Right renal pelvis (tissue), 4 donors: Measurements from ENCODE around the gene SMAD4. TPM values are rescaled to one million over a fixed set of nuclear protein-coding genes. Genes with fewer than 3 reads are reported as not detected.
"Not testable (repeated sequence)": the region's sequence is repeated elsewhere in the genome, so short reads cannot be mapped to it uniquely, and the experiment has no call there.

Source experiments
- DNase-seq, 4 donors: peaks; one replicate each; pipeline ENCODE4 v3.0.0-alpha.2; 2013; ENCODE audit warnings: low read depth in 4 of 4, low spot score in 3 of 4, missing footprints in 1 of 4
- polyA plus RNA-seq, 4 donors: library from polyadenylated mRNA; unstranded; fragments of 120-200 nt; gene quantifications; one replicate each; pipeline ENCODE4 v1.2.1, GENCODE V29; 2013; ENCODE audit not compliant: insufficient read length in 4 of 4

Gene SMAD4
- polyA plus RNA-seq, 4 donors: 151 to 206 (median 189) TPM

DNA sequence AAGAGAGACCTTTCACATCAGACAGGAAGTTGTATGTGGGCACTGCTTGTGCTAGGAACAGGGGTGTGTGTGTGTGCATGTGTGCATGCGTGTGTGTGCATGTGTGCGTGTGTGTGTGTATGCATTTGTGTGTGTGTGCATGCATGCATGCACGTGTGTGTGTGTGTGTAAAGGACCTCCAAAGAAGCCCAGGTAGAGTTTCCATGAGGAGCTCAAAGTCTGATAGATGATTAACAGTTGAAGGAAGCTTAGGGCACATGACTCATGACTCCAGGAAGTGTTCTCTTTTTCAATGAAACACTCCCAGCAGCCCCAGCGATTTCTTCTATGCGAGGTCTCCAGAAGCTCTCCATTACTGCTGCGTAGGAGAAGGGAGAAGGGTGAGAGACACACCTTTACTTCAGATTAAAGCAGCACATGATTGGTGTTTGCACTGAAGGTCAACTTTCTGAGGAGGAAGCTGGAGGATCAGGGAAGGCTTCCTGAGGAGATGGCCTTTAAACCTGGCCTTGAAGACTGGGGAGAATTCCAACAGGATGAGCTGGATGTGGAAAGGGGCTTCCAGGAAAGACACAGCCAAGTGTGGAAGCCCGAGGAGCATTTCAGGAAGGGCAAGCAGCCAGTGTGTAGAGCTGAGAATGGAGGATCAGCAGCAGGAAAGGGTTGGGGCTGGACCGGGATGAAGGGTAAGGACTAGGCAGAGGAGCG lies 77.7 kb downstream of the SMAD4 start:
- no peak for DNase-seq

DNA sequence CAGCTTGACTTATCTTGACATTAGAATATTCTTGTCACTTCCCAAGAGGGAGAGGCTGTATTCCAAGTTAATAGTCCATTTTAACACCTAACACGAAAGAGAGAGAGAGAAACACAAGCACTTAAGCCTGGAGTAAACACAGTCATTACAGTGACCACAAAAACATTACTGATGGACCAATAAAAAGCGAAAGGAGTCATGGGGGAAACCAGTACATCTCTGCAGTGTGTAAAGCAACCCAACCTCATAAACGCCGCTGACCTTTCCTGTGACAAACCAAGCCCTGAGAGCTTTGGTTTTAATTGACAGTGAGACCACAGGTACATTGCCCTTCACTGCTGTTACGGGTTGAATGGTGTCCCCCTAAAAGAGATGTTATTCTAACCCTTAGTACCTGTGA lies 78.3 kb downstream of the SMAD4 start:
- DNase-seq: no peak

DNA sequence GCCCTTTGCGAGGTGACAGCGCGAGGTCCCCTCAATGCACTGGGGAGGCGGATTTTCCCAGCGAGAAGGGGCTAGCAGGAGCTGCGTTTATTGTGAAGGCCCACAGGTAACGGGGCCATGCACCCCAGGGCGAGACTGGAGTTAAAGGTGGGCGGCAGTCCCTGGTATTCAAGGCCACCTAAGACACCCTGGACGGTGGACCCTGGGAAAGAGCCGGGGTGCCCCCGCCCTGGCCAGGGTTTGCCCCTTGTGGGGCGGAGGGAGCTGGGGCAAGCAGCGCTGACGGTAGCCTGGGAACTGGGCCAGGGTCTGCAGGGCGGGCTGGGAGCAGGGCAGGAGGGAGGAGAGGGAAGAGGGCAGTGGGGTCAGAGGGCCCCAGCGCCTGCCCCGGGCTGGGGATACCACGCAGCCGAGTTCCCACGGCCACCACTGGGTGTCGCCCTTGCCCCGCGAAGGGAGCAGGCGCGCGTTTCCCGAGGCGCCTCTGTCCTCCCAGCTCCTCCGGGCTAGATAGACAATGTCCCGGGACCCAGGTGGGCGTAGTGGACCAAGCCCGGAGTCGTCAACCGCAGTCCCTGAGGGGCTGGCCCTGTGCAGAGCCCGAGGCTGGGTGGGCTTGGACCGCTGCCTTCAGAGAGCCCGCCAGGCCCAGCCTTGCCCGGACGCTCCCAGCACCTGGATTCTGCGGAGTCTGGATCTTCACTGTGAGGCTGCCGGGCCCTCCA lies 80.2 kb downstream of the SMAD4 start:
- peak in 2 of 4 donors; percentile 18 to 31 for DNase-seq

DNA sequence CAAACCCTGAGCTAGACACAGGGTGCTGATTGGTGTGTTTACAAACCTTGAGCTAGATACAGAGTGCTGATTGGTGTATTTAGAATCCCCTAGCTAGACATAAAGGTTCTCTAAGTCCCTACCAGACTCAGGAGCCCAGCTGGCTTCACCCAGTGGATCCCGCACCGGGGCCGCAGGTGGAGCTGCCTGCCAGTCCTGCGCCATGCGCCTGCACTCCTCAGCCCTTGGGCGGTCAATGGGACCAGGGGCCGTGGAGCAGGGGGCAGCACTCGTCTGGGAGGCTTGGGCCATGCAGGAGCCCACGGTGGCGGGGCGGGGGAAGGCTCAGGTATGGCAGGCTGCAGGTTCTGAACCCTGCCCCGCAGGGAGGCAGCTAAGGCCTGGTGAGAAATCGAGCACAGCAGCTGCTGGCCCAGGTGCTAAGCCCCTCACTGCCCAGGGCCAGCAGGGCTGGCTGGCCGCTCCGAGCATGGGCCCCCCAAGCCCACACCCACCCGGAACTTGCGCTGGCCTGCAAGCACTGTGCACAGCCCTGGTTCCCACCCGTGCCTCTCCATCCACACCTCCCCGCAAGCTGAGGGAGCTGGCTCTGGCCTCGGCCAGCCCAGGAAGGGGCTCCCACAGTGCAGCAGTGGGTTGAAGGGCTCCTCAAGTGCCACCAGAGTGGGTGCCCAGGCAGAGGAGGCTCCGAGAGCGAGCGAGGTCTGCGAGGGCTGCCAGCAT lies 81.8 kb downstream of the SMAD4 start:
- not testable (repeated sequence) for DNase-seq

DNA sequence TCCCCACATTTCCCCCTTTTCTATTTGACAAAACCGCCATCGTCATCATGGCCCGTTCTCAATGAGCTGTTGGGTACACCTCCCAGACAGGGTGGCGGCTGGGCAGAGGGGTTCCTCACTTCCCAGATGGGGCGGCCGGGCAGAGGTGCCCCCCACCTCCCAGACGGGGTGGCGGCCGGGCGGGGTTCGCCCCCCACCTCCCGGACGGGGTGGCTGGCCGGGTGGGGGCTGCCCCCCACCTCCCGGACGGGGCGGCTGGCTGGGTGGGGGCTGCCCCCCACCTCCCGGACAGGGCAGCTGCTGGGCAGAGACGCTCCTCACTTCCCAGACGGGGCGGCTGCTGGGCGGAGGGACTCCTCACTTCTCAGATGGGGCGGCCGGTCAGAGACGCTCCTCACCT lies 87.0 kb downstream of the SMAD4 start:
- DNase-seq: not testable (repeated sequence)

DNA sequence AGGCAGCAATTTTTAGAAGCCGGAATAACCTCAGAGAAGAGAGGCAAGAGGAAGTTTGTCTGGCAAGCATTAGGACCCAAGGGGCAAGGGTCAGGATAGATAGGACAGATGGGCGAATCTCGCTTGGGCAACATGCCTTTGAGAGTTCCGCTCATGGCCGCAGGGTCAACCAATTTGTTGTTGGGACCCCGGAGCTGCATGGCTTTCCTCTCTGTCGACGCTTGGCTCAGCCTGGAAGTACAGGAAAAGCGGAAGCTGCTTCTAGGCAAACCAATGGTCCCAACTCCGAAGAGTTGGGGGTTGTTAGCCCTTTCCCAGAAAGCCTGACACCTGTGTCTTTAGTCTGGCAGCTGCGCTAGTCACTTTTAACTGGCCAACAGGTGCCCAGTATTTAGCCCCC lies 89.5 kb downstream of the SMAD4 start:
- DNase-seq: not testable (repeated sequence)

DNA sequence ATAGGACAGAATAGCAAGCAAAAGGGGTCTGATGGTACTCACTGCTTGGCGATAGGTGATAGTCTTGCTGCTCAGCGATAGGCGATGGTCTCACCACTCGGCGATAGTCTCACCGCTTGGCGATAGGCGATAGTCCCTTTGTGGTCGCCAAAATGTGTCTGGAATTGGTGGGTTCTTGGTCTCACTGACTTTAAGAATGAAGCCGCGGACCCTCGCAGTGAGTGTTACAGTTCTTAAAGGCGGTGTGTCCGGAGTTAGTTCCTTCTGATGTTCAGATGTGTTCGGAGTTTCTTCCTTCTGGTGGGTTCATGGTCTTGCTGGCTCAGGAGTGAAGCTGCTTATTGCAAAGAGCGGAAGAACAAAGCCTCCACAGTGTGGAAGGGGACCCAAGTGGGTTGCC lies 90.0 kb downstream of the SMAD4 start:
- not testable (repeated sequence) for DNase-seq

DNA sequence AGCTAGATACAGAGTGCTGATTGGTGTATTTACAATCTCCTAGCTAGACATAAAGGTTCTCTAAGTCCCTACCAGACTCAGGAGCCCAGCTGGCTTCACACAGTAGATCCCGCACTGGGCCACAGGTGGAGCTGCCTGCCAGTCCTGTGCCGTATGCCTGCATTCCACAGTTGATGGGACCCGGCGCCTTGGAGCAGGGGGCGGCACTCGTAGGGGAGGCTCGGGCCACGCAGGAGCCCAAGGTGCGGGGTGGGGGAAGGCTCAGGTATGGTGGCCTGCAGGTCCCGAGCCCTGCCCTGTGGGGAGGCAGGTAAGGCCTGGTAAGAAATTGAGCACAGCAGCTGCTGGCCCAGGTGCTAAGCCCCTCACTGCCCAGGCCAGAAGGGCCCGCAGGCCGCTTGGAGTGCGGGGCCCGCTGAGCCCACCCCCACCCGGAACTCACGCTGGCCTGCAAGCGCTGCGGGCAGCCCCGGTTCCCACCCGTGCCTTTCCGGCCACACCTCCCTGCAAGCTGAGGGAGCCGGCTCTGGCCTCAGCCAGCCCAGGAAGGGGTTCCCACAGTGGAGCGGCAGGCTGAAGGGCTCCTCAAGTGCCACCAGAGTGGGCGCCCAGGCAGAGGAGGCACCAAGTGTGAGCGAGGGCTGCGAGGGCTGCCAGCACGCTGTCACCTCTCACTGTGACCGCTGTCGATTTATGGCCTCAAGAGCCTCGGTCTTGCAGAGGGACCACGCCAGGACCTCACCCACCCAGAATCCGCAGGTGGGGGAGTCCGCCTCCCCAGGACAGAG lies 91.0 kb downstream of the SMAD4 start:
- DNase-seq: no peak

DNA sequence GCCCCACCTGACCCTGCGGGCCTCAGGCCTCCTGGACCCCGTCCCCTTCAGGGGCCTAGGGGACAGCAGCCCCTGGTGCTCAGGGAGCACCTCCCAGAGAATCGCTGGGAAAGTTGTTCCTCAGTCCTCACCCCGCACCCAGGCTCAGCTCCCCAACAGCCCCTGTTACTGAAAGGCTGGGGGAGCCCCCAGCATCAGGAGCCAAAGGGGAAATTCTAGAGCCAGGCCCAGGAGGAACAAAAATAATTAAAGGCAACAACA lies 91.5 kb downstream of the SMAD4 start:
- no peak for DNase-seq

DNA sequence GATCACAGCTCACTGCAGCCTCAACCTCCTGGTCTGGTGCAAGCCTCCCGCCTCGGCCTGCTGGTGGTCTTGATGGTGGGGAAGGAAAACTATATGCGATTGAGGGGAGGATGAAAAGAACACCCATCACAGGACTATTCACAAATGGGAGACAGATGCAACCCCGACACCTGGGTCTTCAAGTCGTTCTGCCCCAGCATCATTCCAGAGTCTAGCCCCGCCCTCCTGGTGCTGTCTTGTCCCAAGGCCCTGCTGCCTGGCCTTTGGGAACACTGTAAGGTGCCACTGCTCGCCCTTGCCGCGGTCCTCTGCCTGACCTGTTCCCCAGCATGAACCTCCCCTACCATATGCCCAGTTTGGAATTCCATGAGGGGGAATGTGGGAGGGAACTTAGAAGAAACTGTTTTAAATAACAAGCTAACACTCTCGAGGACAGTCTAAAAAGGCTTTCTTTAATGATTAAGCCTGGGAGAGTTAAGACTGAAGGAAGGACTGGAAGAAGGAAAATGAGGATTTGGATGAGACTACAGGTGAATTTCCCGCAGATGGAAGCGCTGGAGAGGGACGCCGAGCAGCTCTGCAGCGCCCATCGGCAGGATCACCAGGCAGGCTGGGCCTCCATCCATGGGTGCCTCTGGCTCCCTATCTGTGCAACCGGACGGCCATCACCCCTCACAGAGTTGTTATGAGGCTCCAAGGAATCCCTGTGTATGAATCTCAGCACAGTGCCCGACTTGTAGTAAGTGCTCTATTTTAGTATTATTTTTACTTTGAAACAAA lies 92.4 kb downstream of the SMAD4 start:
- no peak for DNase-seq

DNA sequence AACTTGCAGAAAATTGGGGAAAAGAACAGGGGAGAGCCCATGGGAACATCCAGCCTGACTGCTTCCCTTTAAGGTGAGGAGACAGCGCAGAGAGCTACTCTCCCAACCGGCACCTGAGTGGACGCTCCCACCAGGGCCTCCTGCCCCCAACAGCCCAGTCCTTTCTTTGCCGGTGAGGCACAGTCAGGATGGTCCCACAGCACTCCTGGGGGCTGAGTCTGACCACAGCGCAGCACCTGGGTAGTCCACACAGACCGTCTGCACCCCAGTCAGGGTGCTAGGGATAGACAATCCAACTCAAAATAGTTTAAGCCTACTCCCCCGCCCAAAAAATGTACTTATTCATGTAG lies 93.0 kb downstream of the SMAD4 start:
- DNase-seq: no peak

DNA sequence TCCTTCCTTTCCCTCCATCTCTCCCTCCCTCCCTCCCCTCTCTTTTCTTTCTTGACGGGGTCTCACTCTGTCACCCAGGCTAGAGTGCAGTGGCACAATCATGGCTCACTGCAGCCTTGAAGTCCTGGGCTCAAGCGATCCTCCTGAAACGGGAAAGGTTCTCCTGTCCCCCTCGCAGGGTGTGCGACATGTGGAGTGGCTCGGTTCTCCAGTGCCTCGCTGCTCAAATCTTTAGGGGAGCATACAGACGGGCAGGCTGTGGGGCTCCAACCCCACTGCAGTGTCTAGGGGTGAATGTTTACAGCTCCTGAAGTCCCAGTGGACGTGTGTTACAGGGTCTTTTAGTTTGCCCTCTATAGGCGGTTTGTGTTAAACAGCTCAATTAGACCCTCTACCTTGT lies 93.5 kb downstream of the SMAD4 start:
- DNase-seq: no peak

DNA sequence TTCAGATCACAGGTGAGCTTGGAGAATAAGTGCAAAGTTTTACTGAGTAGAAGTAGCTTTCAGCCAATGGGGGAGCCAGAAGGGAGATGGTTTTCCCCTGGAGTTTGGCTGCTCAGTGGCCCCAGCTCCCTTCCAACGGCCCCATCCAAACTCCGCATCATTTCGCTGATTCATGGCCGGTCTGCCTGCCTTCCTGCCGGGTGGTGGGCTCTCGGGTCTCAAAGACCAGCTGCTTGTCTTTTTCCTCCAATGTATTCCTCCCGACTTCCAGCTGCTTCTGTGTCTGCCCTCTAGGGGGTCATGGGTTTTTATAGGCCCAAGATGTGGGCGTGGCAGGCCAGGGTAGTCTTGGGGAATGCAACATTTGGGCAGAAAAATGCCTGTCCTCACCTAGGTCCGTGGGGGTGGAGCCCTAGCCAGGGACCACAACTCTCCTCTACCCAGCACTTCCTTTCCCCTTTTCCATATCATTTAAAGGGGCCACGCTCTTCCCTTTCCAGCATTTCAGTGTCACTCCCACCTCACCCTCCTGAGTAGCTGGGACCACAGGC lies 94.0 kb downstream of the SMAD4 start:
- DNase-seq: no peak

DNA sequence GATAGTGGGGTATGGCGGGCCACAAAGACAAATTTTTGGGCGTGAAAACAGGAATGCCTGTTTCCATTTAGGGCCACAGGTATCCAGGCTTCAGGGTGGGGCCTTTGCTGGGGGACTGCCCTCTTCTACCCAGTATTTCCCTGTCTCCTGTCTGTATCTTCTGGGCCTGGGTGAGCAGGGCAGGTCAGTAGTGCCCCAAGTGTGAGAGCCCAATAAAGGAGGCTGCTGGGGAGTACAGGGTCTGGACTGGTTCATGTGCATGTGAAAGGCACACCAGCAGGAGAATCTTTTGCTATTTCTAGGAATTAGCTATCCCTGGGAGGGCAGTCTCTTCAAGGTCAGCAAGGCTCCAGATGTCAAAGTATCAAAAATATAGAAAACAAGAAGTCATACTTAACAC lies 96.0 kb downstream of the SMAD4 start:
- DNase-seq: no peak

DNA sequence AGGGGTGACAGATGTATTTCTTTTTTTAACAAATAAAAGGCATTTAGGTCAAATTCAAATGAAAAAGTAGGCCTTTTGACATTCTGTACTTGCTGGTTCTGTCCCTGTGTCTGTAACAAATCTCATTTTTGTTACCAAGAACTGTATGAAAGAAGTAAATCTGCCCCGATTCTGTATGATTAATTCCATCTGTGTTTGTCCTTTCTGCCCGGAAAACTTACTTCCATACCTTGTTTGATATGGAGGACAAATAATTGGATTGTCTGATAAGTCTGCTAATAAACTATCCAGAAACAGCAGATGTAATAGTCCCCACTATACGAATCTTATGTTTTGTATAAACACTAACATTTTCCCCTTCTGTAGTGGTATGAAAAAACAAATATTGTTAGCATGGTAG lies 97.7 kb downstream of the SMAD4 start:
- no peak for DNase-seq

DNA sequence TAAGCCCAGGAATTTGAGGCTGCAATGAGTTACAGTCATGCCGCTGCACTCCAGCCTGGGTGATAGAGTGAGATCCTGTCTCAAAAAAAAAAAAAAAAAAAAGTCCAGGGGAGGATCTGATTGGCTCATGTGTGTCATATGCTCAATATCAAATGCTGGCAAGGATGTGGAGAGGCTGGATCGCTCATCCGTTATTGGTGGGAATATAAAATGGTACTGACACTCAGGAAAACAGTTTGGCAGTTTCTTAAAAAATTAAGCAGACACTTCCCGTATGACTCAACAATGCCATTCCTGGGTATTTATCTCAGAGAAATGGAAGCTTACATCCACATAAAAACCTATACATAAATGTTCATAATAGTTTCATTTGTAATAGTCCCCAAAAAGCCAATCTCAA lies 98.5 kb downstream of the SMAD4 start:
- DNase-seq: no peak

DNA sequence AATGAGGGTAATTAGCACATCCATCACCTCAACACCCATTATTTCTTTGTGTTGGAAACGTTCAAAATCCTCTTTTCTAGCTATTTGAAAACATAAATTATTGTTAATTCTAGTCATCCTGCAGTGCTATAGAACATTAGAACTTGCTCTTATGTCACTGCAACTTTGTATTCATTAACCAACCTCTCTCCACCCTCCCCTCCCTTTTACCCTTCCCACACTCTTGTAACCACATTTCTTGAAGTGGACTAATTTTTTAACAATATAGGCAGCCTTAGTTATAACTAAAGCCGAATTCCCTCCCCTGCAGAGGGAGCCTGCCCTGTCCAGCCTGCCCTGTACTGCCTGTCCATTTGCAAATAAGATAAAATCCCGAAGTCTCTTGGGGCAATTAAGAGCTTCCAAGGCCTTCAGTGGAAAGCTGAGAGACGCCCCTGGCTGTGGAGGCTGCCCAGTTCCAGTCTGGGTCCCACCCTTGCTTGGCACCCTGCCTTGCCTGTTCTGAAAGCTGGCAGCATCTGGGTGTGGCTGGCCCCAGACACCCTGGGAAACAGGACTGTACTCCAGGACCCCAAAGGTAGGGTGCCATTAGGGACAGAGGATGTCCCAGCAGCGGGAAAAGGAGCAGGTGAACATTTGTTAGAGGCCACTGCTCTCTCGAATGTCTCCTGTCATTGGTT lies 102.4 kb downstream of the SMAD4 start:
- no peak for DNase-seq

DNA sequence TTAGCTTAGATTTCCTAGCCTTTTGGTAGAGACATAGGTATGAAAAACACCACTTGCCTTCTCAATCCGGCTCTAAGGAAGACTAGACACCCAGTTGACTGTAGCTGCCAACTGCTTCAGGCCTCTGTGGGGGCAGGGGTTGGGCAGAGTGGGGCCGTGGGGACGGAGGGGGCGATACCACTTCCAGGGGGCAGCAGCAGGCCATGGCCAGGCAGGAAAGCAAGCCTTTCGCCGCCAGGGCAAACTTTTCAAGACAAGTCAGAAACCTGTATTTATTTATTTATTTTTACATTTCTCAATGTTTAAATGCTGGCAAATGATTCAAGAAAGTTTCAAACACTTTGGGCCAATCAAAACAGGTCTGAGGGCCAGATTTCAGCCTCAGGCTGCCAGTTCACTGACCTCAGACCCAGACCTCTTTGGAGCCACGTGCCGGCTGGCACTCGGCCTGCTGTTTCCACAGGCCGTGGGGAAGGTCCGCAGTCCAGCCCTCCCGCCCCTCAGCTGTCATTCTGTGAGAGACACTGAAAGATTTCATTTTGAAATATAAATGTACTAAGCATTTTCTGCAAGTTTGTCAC lies 103.7 kb downstream of the SMAD4 start:
- no peak for DNase-seq
